Fibroblast of lung (primary cell): ENCODE results near the gene TSHZ2. TPM values are rescaled to one million over a fixed set of nuclear protein-coding genes. Genes with fewer than 3 reads are reported as not detected.
"Not testable (repeated sequence)": the region's sequence is repeated elsewhere in the genome, so short reads cannot be mapped to it uniquely, and the experiment has no call there.

Source experiments
- DNase-seq, 2 donors: peaks; one replicate each; pipeline versions ENCODE4 v3.0.0 to v3.0.0-alpha.2; 2010; ENCODE audit warnings: low read depth in 2 of 2
- H2AFZ ChIP-seq: 2 replicates; pipeline ENCODE4 v1.5.1; 2012; ENCODE audit warnings: low read length, control low read depth, inconsistent platforms
- H3K27ac ChIP-seq: 2 replicates; pipeline ENCODE4 v1.5.1; 2011; ENCODE audit warnings: low read length, control low read depth; ENCODE audit not compliant: insufficient read depth
- H3K27me3 ChIP-seq: 2 replicates; pipeline ENCODE4 v1.5.1; 2011; ENCODE audit warnings: mild to moderate bottlenecking, low read length; ENCODE audit not compliant: control insufficient read depth, insufficient read depth
- H3K36me3 ChIP-seq: 2 replicates; pipeline ENCODE4 v1.5.1; 2011; ENCODE audit warnings: low read length; ENCODE audit not compliant: control insufficient read depth, insufficient read depth
- H3K4me1 ChIP-seq: 2 replicates; pipeline ENCODE4 v1.5.1; 2011; ENCODE audit warnings: low read length; ENCODE audit not compliant: control insufficient read depth, insufficient read depth; ENCODE audit errors: extremely low read depth
- H3K4me2 ChIP-seq: 2 replicates; pipeline ENCODE4 v1.5.1; 2011; ENCODE audit warnings: low read length, control low read depth; ENCODE audit not compliant: insufficient read depth; ENCODE audit errors: extremely low read depth
- H3K4me3 ChIP-seq, 4 experiments: fragments of 200-600 bp in 1 of 4; sonication (generic) in 1 of 4; replicated peaks in 1 of 4; 2 replicates each; pipeline ENCODE4 v1.5.1; 2011 to 2016; ENCODE audit warnings: low read length in 4 of 4, low read depth in 3 of 4, mild to moderate bottlenecking in 3 of 4, control low read depth in 2 of 4, inconsistent platforms in 1 of 4, mixed read lengths in 1 of 4; ENCODE audit not compliant: insufficient read depth in 1 of 4; ENCODE audit errors: control extremely low read depth in 1 of 4
- H3K79me2 ChIP-seq: 2 replicates; pipeline ENCODE4 v1.5.1; 2012; ENCODE audit warnings: mild to moderate bottlenecking, low read length, inconsistent platforms; ENCODE audit not compliant: control insufficient read depth, insufficient read depth
- H3K9ac ChIP-seq: 2 replicates; pipeline ENCODE4 v1.5.1; 2011; ENCODE audit warnings: mild to moderate bottlenecking, low read length, control low read depth; ENCODE audit not compliant: insufficient read depth
- H3K9me3 ChIP-seq: 2 replicates; pipeline ENCODE4 v1.5.1; 2012; ENCODE audit warnings: low read depth, low read length; ENCODE audit not compliant: control insufficient read depth, insufficient read depth
- H4K20me1 ChIP-seq: 2 replicates; pipeline ENCODE4 v1.5.1; 2011; ENCODE audit warnings: low read length; ENCODE audit not compliant: control insufficient read depth, insufficient read depth; ENCODE audit errors: extremely low read depth
- EZH2 ChIP-seq: IDR thresholded peaks from 2 replicates; pipeline ENCODE4 v1.5.1; 2012; ENCODE audit warnings: low read length, control low read depth, mild to moderate bottlenecking; ENCODE audit errors: missing control alignments
- polyA plus RNA-seq, 2 donors: library from polyadenylated mRNA; depleted of rRNA in 1 of 2; stranded (reverse) in 1 of 2; unstranded in 1 of 2; fragments of >200 nt; gene quantifications; 2 replicates each; pipeline ENCODE4 v1.2.1, GENCODE V29; 2011 to 2012; ENCODE audit warnings: missing spikeins in 1 of 2
- total RNA-seq: library from RNA; depleted of rRNA; stranded (reverse); fragments of >200 nt; gene quantifications from 2 replicates; pipeline ENCODE4 v1.2.1, GENCODE V29; 2014
- TF ChIP-seq, protein P1 (sequence below), 2 donors: IDR thresholded peaks in 1 of 2; conservative IDR thresholded peaks in 1 of 2; 1 replicate in 1 of 2; 2 replicates in 1 of 2; pipeline ENCODE4 v1.5.1; 2011 to 2012; ENCODE audit warnings: low read length in 2 of 2, control low read depth in 1 of 2, inconsistent platforms in 1 of 2, low read depth in 1 of 2, mild to moderate bottlenecking in 1 of 2

The TSHZ2 gene
- total and polyA plus RNA-seq, 2 donors (not counting 1 experiment from before 2014, with no cell fraction given): 0.15 to 2.6 TPM

DNA sequence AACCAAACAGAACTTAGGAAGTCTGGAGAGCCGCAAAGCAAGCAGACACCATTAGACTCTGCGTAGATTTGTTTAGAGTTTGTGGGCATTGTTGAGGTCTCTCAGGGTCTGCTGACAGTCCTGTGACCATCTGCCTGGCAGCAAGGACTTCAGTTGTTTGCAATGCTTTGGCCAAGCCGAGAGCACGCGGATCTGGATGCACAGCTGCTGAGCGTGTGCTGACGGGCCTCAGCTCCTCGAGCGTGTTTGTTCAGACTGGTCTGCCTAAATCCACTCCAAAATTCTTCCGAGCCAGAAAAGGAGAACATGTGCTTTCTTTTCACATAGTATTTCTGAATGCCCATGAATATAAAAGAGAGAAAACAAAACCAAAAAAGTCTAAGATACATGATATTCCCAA is 462.5 kb downstream of the TSHZ2 start:
- Histone ChIP-seq H3K27ac (no peak overlapping the region), H3K27me3 (no peaks in the 10 kb centered on the region), H3K4me1 (no peaks in the 10 kb centered on the region), H3K9ac (no peak overlapping the region), H2AFZ (no peak overlapping the region), H3K9me3 (no peaks in the 10 kb centered on the region), H3K4me2 (no peak overlapping the region), H3K79me2 (no peaks in the 10 kb centered on the region), H3K36me3 (no peaks in the 10 kb centered on the region), H3K4me3 (no peak overlapping the region), H4K20me1 (no peaks in the 10 kb centered on the region)
- TF ChIP-seq EZH2: no peak
- TF ChIP-seq, protein P1, sequence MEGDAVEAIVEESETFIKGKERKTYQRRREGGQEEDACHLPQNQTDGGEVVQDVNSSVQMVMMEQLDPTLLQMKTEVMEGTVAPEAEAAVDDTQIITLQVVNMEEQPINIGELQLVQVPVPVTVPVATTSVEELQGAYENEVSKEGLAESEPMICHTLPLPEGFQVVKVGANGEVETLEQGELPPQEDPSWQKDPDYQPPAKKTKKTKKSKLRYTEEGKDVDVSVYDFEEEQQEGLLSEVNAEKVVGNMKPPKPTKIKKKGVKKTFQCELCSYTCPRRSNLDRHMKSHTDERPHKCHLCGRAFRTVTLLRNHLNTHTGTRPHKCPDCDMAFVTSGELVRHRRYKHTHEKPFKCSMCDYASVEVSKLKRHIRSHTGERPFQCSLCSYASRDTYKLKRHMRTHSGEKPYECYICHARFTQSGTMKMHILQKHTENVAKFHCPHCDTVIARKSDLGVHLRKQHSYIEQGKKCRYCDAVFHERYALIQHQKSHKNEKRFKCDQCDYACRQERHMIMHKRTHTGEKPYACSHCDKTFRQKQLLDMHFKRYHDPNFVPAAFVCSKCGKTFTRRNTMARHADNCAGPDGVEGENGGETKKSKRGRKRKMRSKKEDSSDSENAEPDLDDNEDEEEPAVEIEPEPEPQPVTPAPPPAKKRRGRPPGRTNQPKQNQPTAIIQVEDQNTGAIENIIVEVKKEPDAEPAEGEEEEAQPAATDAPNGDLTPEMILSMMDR (conservative IDR thresholded peaks at IDR 0.05 in 1 of 2, IDR thresholded peaks at IDR 0.05 in 1 of 2; ENCODE audit: low read depth in 1 of 2, low read length in 2 of 2): no peak
- peak in 1 of 2 donors; percentile 6 for DNase-seq

DNA sequence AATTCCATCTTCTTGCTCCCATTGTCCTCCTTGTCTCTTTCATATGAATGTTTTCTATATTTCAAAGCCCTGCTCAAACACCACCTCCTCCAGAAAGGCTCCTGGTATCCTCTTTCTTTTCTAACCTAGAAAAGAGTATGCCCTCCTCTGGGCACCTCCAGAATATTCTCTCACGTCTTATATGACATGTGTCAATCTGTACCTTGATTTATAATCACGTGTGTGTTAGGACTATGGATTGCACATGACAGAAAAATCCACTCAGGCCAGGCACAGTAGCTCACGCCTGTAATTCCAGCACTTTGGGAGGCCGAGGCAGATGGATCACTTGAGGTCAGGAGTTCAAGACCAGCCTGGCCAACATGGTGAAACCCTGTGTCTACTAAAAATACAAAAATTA is 464.8 kb downstream of the TSHZ2 start:
- not testable (repeated sequence) for H2AFZ ChIP-seq, H3K4me2 ChIP-seq, H3K4me3 ChIP-seq, H3K27ac ChIP-seq, H3K79me2 ChIP-seq, H3K36me3 ChIP-seq, H3K4me1 ChIP-seq, H3K9ac ChIP-seq, H3K9me3 ChIP-seq, DNase-seq, H4K20me1 ChIP-seq, H3K27me3 ChIP-seq

DNA sequence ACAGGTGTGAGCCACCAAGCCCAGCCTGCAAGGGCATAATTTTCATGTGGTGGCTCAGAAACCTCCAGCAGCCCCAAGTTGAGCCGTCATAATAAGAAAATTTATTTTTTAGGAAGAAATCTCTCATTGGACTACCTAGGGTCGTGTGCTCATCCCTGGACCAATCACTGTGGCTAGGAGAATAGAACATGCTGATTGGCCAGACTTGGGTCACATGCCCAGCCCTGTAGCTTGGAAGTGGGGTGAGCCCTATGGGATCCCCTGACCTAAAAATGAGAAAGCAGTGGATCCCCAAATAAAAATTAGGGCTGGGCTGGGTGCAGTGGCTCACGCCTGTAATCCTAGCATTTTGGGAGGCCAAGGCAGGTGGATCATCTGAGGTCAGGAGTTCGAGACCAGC is 466.2 kb downstream of the TSHZ2 start:
- Histone ChIP-seq H3K4me2 (no peak overlapping the region), H3K4me1 (no peaks in the 10 kb centered on the region), H3K4me3 (no peak overlapping the region), H3K9me3 (no peaks in the 10 kb centered on the region), H3K9ac (no peak overlapping the region), H4K20me1 (no peaks in the 10 kb centered on the region), H3K79me2 (no peaks in the 10 kb centered on the region), H2AFZ (no peak overlapping the region), H3K27ac (no peak overlapping the region), H3K27me3 (no peaks in the 10 kb centered on the region), H3K36me3 (no peaks in the 10 kb centered on the region)
- no peak for TF ChIP-seq EZH2
- no peak for DNase-seq

DNA sequence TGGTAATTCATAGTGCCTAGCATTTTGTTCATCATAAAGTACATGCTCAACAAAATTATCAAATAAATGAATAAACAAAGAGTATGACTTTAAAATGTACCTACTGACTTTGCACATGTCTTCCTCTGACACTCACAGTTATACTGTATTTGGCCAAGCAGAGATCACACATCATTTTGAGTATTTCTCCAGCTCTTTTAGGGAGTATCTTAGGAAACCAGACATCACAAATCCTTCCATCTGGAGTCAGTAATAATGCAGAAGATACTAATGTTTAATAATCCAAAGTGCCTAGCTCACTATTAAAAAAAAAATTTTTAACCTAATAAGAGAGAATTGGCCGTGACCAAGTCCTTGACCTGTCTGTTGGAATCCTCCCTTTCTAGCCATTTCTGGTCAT is 466.9 kb downstream of the TSHZ2 start:
- Histone ChIP-seq H3K9ac (no peak overlapping the region), H3K4me1 (no peaks in the 10 kb centered on the region), H3K4me3 (no peak overlapping the region), H4K20me1 (no peaks in the 10 kb centered on the region), H3K4me2 (no peak overlapping the region), H3K79me2 (no peaks in the 10 kb centered on the region), H3K36me3 (no peaks in the 10 kb centered on the region), H2AFZ (no peak overlapping the region), H3K9me3 (no peaks in the 10 kb centered on the region), H3K27ac (no peak overlapping the region), H3K27me3 (no peaks in the 10 kb centered on the region)
- no peak for DNase-seq
- TF ChIP-seq, protein P1 (conservative IDR thresholded peaks at IDR 0.05 in 1 of 2, IDR thresholded peaks at IDR 0.05 in 1 of 2; ENCODE audit: low read depth in 1 of 2, low read length in 2 of 2): no peak
- TF ChIP-seq EZH2: no peak
